HG02588 (cell line): ENCODE data around the gene SPTB.

Source experiments
- ATAC-seq: cut with Tn5 transposase; IDR thresholded peaks from one replicate; pipeline ENCODE4 v1.9.1; 2021; ENCODE audit warnings: mild to moderate bottlenecking, moderate library complexity; ENCODE audit not compliant: unreplicated experiment

The SPTB gene

GRCh38 chr14:64795211-64795610 is 84.5 kb downstream of the SPTB start:
- no peak for ATAC-seq

GRCh38 chr14:64792871-64793560 is 86.7 kb downstream of the SPTB start:
- no peak for ATAC-seq

GRCh38 chr14:64792231-64792630 is 87.5 kb downstream of the SPTB start:
- no peak for ATAC-seq

- no peak for ATAC-seq
Measured at GRCh38 chr14:64790478-64790877, 89.2 kb downstream of the SPTB start.

- ATAC-seq, result no peak
Measured at GRCh38 chr14:64789696-64790095, 90.0 kb downstream of the SPTB start.

GRCh38 chr14:64788706-64789105 is 91.0 kb downstream of the SPTB start:
- ATAC-seq, result no peak

- no peak for ATAC-seq
Measured at GRCh38 chr14:64787619-64788018, 92.1 kb downstream of the SPTB start.

GRCh38 chr14:64786296-64787149 is 93.2 kb downstream of the SPTB start:
- ATAC-seq, result no peak

- no peak for ATAC-seq
Measured at GRCh38 chr14:64784006-64784405, 95.7 kb downstream of the SPTB start.

GRCh38 chr14:64782196-64782595 is 97.5 kb downstream of the SPTB start:
- no peak for ATAC-seq

- ATAC-seq, result no peak
Measured at GRCh38 chr14:64779472-64779871, 100.2 kb downstream of the SPTB start.

- no peak for ATAC-seq
Measured at GRCh38 chr14:64778104-64778754, 101.5 kb downstream of the SPTB start.

- ATAC-seq, result no peak
Measured at GRCh38 chr14:64777461-64777860, 102.2 kb downstream of the SPTB start.

GRCh38 chr14:64775081-64775777 is 104.5 kb downstream of the SPTB start:
- no peak for ATAC-seq

GRCh38 chr14:64774272-64774671 is 105.4 kb downstream of the SPTB start:
- no peak for ATAC-seq

GRCh38 chr14:64773577-64773976 is 106.1 kb downstream of the SPTB start:
- no peak for ATAC-seq

- no peak for ATAC-seq
Measured at GRCh38 chr14:64773046-64773445, 106.7 kb downstream of the SPTB start.

GRCh38 chr14:64772397-64772950 is 107.2 kb downstream of the SPTB start:
- no peak for ATAC-seq

- no peak for ATAC-seq
Measured at GRCh38 chr14:64771161-64771560, 108.5 kb downstream of the SPTB start.

- ATAC-seq, result no peak
Measured at GRCh38 chr14:64770751-64771150, 109.0 kb downstream of the SPTB start.
